ENCODE data around the gene CEMIP2. TPM values are rescaled to one million over a fixed set of nuclear protein-coding genes. Genes with fewer than 3 reads are reported as not detected.

CEMIP2 gene
- total and polyA plus RNA-seq, 2 of the 13 experiments (the other 11 are each of a cell fraction or from before 2014, with no cell fraction given) = 94.3 to 128 TPM

- TF ChIP-seq MNT (IDR thresholded peaks at IDR 0.05) (peak; percentile 29), ZNF784 (CRISPR knock-in tag; IDR thresholded peaks at IDR 0.05; ENCODE audit: borderline replicate concordance) (no peak), MAFK (conservative IDR thresholded peaks at IDR 0.05 in 1 of 2, IDR thresholded peaks at IDR 0.05 in 1 of 2; ENCODE audit: low read length in 2 of 2) (no peak), FOXP1 (IDR thresholded peaks at IDR 0.05) (peak; percentile 69), FOXP1 (CRISPR knock-in tag; IDR thresholded peaks at IDR 0.05) (peak; percentile 96), PCBP1 (IDR thresholded peaks at IDR 0.05; ENCODE audit: borderline replicate concordance, low read depth, low read length) (no peak), ZNF382 (CRISPR knock-in tag; IDR thresholded peaks at IDR 0.05; ENCODE audit: borderline replicate concordance) (no peak), ASH2L (IDR thresholded peaks at IDR 0.05; ENCODE audit: insufficient read length, low read depth, low read length) (peak; percentile 32), FOXA3 (CRISPR knock-in tag; IDR thresholded peaks at IDR 0.05) (peak; percentile 94), MAFG (CRISPR knock-in tag; IDR thresholded peaks at IDR 0.05) (no peak), HNRNPK (IDR thresholded peaks at IDR 0.05; ENCODE audit: low read depth, low read length, poor library complexity, severe bottlenecking) (no peak), MED1 (CRISPR knock-in tag; IDR thresholded peaks at IDR 0.05) (peak; percentile 90), NR0B2 (CRISPR knock-in tag; IDR thresholded peaks at IDR 0.05) (no peak), MLLT10 (CRISPR knock-in tag; IDR thresholded peaks at IDR 0.05) (no peak), ZNF230 (CRISPR knock-in tag; IDR thresholded peaks at IDR 0.05) (no peak), AHR (CRISPR knock-in tag; IDR thresholded peaks at IDR 0.05) (no peak), SOX13 (IDR thresholded peaks at IDR 0.05) (peak; percentile 77), SOX13 (CRISPR knock-in tag; conservative IDR thresholded peaks at IDR 0.05 in 1 of 2, IDR thresholded peaks at IDR 0.05 in 1 of 2) (peak in 1 of 2 experiments; percentile 91; a peak in 2 of 4 replicates), ZNF616 (CRISPR knock-in tag; IDR thresholded peaks at IDR 0.05; ENCODE audit: low read depth) (no peak), GTF3A (CRISPR knock-in tag; conservative IDR thresholded peaks at IDR 0.05) (no peak), NCOA2 (CRISPR knock-in tag; IDR thresholded peaks at IDR 0.05) (peak; percentile 91), SRSF9 (IDR thresholded peaks at IDR 0.05; ENCODE audit: borderline replicate concordance, insufficient read depth, low read depth, low read length, poor library complexity, severe bottlenecking) (no peak), CHCHD3 (CRISPR knock-in tag; IDR thresholded peaks at IDR 0.05) (no peak), U2AF1 (optimal IDR thresholded peaks at IDR 0.05; ENCODE audit: low read depth, low read length) (no peak), NR2F1 (CRISPR knock-in tag; IDR thresholded peaks at IDR 0.05) (0 out of 4 replicates have a peak, but pooled peaks of 1 of the 2 experiments have one; percentile 16), ELF1 (CRISPR knock-in tag; IDR thresholded peaks at IDR 0.05) (no peak; the same call in 1 of the 2 replicates), TFE3 (CRISPR knock-in tag; IDR thresholded peaks at IDR 0.05) (peak; percentile 77)
Observed at GRCh38 chr9:71725590-71726338, 42.5 kb downstream of the CEMIP2 start (continued).
